ENCODE results near the gene PTAFR.

DNA sequence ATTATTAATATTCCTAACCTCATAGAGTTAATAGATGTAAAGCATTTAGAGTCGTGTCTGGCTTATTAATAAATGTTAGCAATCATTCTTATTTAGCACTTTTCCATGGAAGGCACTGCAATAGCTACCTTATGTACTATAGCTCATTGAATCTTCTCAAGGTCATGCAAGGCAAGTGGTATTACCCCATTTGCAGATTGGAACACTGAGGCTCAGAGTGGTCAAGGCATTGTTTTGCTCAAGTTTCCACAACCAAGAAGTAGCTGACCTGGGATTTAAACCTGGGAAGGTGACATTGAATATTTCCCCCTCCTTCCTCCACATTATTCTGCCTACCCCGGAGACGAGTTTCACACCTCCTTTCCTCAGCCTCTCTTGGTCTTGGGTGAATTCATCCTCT lies 50.3 kb downstream of the PTAFR start:
- TF ChIP-seq POLR2AphosphoS5 (IDR thresholded peaks at IDR 0.05; ENCODE audit: low read depth, low read length) (no peak), TAF1 (IDR thresholded peaks at IDR 0.05; ENCODE audit: borderline replicate concordance, insufficient read depth, low read length) (no peak), SIN3A (IDR thresholded peaks at IDR 0.05; ENCODE audit: borderline replicate concordance, insufficient read depth, low read length) (no peak), FOXP2 (optimal IDR thresholded peaks at IDR 0.05; ENCODE audit: borderline replicate concordance, extremely low read depth, extremely low read length, insufficient read depth) (no peak)
- TF ChIP-seq, protein P1, sequence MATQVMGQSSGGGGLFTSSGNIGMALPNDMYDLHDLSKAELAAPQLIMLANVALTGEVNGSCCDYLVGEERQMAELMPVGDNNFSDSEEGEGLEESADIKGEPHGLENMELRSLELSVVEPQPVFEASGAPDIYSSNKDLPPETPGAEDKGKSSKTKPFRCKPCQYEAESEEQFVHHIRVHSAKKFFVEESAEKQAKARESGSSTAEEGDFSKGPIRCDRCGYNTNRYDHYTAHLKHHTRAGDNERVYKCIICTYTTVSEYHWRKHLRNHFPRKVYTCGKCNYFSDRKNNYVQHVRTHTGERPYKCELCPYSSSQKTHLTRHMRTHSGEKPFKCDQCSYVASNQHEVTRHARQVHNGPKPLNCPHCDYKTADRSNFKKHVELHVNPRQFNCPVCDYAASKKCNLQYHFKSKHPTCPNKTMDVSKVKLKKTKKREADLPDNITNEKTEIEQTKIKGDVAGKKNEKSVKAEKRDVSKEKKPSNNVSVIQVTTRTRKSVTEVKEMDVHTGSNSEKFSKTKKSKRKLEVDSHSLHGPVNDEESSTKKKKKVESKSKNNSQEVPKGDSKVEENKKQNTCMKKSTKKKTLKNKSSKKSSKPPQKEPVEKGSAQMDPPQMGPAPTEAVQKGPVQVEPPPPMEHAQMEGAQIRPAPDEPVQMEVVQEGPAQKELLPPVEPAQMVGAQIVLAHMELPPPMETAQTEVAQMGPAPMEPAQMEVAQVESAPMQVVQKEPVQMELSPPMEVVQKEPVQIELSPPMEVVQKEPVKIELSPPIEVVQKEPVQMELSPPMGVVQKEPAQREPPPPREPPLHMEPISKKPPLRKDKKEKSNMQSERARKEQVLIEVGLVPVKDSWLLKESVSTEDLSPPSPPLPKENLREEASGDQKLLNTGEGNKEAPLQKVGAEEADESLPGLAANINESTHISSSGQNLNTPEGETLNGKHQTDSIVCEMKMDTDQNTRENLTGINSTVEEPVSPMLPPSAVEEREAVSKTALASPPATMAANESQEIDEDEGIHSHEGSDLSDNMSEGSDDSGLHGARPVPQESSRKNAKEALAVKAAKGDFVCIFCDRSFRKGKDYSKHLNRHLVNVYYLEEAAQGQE (IDR thresholded peaks at IDR 0.05; ENCODE audit: insufficient read depth in 1 of 2, low read depth in 2 of 2, low read length in 2 of 2) = no peak
